GM18907 (cell line): ENCODE data around the gene ECD.

Source experiments
- ATAC-seq: cut with Tn5 transposase; IDR thresholded peaks from one replicate; pipeline ENCODE4 v1.9.1; 2021; ENCODE audit warnings: mild to moderate bottlenecking, moderate library complexity; ENCODE audit not compliant: unreplicated experiment

The ECD gene

DNA sequence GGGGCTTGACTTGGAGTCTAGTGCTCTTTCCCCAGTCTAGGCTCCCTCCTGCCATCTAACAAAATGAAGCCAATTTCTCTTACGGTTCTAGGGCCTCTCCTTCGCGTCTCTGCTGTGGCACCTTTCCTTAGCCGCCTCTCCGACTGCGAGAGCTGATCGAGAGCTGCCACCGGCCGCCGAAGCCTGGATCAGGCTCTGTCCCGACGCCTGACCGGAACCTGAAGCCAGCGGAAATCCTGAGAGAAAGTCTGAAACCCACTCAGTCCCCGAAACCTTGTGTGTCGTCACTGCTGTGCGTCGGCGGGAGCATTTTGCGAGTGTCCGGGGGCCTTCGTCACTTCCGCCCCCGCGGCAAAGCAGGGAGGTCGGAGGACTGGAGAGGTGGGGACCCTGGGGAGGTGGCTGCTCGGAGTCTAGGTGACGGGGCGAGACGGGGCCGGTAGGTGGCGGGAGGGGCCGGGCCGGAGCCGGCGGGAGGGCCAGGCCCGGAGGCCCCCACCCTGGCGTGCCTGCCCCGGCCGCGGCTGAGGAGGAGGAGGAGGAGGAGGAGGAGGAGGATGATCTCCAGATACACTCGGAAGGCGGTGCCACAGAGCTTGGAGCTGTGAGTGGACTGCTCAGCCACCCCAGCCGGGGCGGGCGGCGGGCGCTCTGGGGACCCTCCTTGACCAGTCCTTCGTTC is at the start of gene ECD, which contains the start of gene FAM149B1:
ECD (minus strand) TSS at position 226 of the 682 bp plus-strand sequence. CDS start 4,071 bp downstream, outside the sequence.
FAM149B1 (plus strand) TSS at position 337 of the 682 bp plus-strand sequence; CDS start at position 558, 221 bp downstream.
- peak; percentile 92 for ATAC-seq

DNA sequence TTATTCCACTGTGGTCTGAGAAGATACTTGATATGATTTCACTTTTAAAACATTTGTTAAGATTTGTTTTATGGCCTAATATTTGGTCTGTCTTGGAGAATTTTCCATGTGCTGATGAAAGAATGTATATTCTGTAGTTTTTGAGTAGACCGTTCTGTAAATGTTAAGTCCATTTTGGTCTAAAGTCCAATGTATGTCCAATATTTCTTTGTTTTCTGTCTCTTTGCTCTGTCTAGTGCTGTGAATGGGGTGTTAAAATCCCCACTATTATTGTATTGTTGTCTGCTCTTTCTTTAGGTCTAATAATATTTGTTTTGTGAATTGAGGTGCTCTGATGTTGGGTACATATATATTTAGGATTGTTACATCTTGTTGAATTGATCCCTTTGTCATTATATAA is 47.9 kb upstream of the ECD start:
- ATAC-seq, result no peak

DNA sequence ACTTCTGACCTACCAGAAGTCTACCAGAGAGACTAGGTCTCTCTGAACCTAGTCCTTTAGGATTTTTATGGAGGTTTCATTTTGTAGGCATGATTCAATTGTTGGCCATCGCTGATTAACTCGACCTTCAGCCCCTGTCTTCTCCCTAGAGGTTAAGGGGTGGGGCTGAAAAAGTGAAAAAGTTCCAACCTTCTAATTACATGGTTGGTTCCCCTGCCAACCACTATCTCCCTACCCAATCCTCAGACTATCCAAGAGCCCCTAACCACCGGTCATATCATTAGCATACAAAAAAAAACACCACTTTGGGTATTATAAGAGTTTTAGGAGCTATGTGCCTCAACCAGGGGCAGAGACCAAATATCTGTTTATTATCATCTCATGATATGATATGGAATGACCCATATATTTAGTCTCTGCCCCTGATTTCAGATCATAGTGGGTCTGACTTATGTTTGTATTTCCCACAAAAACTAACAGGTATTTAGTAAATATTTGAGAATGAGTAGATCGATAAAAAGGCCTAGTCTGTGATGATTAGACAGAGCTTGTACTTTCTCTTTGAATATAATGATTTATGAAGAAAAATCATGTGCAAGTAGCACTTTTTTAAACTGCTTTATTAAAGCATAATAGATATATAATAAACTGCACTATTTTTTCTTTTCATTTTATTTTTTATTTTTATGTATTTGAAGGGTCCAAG is 43.5 kb upstream of the ECD start:
- no peak for ATAC-seq

DNA sequence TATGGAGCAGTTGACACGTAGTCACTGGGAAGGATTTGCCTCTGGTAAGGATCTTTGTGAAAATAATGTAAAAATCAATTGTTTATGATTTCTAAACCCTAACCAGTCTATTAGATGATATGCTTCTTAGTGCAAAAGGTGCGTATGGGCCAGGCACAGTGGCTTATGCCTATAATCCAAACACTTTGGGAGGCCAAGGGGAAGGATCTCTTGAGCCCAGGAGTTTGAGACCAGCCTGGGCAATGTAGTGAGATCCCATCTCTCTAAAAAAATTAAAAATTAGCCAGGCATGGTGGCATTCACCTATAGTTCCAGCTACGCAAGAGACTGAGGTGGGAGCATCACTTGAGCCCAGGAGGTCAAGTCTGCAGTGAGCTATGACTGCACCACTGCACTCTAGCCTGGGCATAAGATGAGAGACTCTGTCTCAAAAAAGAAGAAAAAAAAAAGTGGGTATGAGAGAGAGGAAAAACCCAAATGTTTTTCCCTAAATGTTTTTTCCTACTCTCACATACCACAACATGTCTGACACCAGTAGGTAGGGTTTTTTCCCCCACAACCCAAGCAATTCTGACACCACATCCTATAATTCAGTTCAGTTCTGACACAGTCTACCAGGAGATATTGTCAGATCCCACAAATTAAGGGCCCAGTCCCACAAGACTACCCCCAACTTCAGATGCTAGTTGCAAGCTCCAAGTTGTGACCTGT is 42.7 kb upstream of the ECD start:
- ATAC-seq, result no peak

DNA sequence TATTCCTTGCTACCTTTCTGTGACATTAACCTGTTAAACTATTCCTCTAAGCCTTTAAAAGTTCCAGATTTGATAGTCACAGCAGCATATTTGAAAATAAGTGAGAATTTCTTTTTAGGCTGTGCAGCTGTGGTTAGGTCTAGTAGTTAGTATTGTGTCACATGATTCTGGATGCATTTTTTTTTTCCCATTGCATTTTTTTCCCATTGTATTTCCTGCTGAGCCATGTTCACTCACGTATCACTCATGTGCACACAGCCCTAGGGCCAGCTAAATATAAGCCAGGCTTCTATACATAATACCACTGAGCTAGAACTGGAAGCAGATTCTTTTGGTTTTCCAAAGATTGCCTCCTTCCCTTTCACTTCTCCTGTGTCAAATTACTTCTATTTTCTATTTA is 41.9 kb upstream of the ECD start:
- no peak for ATAC-seq

DNA sequence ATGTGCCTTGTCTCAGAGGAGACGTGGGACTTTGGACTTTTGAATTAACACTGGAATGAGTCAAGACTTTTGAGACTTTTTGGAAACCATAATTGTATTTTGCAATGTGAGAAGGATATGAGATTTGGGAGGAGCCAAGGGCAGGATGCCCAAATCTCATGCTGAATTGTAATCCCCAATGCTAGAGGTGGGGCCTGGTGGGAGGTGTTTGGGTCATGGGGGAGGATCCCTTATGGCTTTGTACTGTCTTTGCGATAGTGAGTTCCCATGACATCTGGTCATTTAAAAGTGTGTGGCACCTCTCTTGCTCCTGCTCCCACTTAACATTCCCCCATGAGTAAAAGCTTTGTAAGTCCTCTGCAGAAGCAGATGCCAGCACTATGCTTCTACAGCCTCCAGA is 40.1 kb upstream of the ECD start:
- no peak for ATAC-seq

DNA sequence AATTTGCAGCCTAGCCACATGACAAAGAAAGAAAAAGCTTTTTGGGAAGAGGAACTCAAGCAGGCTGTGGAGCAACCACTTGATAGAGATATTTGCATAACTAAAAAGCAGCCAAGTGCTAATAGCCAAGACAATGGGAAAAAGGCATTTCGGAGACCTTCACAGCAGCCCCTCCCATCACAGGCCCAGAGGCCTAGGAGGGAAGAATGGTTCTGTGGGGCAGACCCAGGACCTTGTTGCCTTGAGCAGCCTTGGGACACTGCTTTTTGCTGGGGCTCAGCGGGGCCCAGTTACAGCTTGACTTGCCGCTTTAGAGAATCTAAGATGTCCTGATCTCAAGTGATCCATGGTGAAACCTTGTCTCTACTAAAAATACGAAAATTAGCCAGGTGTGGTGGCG is 38.6 kb upstream of the ECD start:
- no peak for ATAC-seq

DNA sequence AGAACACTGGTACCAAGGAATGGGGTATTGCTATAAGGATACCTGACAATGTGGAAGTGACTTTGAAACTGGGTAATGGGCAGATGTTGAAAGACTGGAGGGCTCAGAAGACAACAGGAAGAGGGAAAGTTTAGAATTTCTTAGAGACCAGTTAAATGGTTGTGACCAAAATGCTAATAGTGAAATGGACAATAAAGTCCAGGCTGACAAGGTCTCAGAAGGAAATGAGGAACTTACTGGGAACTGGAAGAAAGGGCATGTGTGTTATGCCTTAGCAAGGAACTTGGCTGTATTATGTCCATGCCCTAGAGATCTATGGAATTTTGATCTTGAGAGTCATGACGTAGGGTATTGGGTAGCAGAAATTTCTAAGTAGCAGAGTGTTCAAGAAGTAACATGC is 38.1 kb upstream of the ECD start:
- no peak for ATAC-seq

DNA sequence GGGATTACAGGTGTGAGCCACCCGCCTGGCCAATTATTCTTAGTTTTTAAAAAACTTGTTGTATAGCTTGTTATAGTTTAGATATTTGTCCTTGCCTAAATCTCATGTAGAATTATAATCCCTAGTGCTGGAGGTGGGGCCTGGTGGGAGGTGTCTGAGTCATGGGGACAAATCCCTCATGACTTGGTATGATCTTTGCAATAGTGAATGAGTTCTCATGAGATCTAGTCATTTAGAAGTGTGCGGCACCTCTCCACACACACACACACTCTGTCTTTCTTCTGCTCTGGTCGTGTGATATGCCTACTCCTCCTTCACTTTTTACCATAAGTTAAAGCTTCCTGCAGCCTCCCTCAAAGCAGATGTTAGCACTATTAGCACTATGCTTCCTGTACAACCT is 37.3 kb upstream of the ECD start:
- ATAC-seq, result no peak

DNA sequence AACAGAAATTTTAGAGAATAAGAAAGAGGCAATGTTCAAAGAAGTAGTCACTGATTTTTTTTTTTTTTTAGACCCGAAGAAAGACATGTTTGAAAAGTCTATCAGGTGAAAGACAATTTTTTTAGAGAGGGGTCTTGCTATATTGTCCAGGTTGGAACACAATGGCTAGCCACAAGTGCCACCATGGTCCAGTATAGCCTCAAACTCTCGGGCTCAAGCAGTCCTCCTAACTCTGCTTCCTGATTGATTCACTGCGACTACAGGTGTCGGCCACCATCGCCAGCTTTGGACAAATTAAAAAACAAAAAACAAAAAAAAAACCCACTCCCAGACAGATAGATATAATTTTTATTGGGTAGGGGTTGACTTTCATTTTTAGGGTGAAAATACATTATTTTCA is 22.4 kb upstream of the ECD start:
- no peak for ATAC-seq

DNA sequence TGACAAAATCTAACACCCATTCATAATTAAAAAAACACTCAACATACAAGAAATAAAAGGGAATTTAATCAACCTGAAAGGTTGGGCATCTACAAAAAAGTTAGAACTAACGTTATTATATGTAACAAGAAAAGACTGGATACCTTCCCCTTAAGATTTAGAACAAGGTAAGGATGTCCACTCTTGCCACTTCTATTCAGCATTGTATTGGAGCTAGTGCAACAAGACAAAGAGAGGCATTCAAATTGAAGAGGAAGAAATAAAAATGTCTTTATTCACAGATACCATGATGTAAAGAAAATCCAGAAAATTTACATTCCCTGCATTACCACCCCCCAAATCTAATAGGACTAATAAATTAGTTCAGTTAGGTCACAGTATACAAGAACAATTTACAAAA is 18.5 kb upstream of the ECD start:
- no peak for ATAC-seq

DNA sequence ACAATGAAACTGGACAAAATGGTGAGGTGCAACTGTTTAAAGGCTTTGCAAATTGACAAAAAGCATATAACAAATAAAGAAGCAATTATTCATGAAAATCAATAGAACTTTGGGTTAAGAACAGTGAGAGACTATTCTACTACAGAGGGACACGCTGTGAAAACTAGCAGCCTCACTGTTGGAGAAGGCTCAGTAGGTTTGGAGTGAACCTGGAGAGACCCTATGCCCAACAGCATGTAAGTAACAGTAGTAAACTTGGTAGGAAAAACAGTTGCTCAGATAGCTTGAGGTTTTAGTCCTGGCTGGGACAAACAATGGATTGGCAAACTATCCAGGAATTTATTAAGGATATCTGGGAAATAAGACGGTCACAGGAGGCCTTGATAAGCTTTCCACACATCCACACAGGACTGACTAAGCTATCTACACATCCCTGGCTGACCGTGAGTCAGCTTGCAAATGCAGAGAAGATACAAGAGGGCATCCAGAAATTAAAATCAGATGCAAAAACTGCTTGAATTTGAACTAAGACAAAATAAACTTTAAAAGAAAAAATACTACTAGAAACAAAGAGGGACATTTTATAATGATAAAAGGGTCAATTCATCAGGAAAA is 16.0 kb upstream of the ECD start:
- ATAC-seq, result no peak

DNA sequence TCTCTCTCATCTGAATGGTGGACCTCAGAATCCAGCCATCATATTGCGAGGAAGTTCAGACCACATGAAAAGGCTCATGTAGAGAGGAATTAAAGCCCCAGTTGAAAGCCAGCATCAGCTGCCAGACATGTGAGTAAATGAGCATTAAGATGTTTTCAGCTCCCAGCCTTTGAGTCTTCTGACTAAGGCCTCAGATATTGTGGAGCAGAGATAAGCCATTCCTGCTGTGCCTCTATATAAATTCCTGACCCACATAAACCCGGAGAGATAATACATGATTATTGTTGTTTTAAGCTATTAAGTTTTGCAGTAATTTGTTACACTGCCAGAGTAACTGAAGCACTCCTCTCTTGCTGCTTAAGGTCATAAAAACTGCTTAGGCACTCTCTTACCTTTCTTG is 14.8 kb upstream of the ECD start:
- ATAC-seq, result no peak

DNA sequence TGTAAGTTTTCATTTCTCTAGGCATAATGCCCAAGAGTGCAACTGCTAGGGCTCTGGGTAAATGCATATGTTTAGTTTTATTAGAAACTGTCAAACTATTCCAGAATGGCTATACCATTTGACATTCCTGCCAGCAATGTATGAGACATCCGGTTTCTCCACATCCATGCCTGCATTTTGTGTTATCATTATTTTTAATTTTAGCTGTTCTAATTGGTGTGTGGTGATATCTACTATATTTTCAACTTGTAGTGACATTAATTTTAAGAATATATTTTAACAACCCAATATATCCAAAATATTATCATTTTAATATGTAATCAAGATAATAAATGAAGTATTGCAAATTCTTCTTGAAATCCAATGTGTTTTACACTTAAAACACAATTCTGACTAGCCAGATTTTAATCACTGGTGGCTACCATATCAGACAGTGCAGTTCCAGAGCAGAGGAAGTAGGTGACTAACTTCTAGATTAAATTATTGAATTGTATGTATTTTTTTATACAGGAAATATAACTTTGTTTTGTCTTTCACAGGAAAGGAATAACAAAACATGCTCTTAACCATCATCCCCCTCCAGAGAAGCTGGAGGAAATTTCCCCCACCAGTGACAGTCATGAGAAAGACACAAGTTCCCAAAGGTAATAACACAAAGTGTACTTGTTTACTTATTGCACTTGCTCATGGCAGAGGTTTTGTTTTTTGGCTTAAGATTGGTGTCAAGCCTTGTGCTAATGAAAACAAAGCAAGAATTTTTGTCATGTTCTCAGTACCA is 6.5 kb upstream of the ECD start:
- no peak for ATAC-seq

DNA sequence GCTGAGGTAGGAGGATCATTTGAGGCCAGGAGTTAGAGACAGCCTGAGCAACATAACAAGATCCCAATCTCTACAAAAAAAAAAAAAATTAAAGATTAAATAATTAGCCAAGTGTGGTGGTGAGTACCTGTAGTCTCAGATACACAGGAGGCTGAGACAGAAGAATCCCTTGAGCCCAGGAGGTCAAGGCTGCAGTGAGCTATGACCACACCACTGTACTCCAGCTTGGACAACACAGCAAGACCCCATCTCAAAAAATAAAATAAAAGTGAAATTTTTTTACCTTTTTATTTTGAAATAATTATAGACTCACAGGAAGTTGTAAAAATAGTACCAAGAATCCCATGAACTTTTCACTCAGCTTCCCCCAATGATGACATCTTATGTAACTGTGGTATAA is 5.1 kb upstream of the ECD start:
- ATAC-seq, result no peak

DNA sequence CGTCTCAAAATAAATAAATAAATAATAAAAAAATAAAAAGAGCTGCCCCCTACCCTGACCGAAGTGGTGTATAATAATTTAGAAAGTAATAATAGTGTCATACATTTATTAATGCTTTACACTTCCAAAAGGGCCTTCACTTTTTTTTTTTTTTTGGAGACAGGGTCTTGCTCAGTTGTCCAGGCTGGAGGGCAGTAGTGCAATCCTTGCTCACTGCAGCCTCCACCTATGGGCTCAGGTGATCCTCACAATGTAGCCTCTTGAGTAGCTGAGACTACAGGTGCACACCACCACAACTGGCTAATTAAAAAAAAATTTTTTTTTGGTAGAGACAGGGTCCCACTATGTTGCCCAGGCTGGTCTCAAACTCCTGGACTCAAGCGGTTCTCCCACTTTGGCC is 1.5 kb upstream of the ECD start:
- ATAC-seq, result no peak

DNA sequence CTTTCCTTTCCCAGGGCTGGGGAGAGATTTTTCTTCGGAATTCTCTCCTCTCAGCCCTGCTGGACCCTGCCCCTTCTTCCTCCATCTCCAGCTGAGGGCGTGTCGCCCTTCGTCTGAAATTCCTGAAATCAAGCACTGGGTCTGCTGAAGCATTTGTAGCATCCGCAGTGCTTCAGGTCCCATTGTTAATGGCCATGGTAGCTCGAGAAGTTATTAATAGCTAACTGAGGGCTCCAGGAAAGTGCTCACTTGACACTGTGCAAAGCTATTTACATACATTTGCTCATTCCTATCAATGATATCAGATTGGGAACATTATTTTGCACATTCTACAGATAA is 626 bp upstream of the ECD start:
- peak; percentile 22 for ATAC-seq

DNA sequence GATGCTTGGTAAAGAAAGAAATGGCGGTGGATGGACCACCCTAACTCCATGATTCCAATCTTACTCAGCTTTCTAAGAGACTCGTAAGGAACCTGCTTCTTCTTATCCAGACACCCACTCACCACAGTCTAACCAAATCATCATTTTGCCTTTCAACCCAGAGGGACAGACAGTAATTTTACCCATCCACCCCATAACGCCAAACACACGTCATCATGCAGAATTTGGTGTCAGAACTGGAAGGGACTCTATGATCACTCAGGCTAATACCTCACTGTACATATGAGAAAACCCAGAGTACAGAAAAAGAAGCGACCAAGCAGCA is 388 bp downstream of the ECD start:
- ATAC-seq, result no peak

DNA sequence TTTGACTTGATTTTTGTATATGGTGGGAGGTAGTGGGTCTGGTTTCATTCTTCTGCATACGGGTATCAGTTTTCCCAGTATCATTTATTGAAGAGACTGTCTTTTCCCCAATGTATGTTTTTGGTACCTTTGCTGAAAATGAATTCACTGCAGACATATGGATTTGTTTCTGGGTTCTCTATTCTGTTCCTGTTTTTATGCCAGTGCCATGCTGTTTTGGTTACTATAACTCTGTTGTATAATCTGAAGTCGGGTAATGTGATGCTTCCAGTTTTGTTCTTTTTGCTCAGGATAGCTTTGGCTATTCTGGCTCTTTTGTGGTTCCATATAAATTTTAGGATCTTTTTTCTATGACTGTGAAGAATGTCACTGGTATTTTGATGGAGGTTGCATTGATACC is 836 bp downstream of the ECD start:
- ATAC-seq, result no peak

DNA sequence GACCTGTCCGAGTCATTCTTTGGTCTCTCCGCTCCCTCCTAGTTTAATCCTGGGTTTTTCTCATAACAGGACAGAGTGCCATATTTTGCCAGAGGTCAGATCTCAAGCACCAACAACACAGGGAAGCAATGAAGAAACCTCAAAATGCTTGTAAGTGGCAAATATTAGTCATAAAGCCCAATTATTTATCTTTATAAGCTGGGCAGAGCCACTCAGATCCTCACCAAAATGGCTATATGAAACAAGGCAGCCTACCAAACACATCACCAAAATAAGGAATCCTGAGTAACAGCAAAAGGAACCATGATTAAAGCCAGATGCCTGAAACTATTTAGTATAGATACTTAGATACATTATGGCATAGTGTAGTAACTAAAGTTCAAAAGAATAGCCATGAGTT is 4.7 kb downstream of the ECD start:
- ATAC-seq, result no peak

DNA sequence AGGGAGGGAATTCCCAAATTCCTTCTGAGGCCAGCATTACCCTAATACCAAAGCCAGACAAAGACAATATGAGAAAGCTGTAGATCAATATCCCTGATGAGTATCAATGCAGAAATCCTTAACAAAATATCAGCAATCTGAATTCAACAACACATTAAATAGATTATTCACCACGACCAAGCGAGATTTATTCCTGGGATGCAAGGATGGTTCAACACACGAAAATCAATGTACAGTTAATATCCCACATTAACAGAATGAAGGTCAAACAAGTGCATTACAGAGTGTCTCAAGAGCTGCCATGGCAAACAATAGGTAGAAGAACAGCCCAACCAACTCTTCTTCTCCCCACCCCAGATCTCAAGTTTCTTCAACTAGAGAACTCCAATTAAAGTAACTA is 6.1 kb downstream of the ECD start:
- ATAC-seq, result no peak
